HG03097 (cell line): ENCODE data around the gene IFIT1B.

ENCODE experiments used
- ATAC-seq: cut with Tn5 transposase; IDR thresholded peaks from one replicate; pipeline ENCODE4 v1.9.1; 2021; ENCODE audit not compliant: unreplicated experiment, low FRiP score

IFIT1B gene

DNA sequence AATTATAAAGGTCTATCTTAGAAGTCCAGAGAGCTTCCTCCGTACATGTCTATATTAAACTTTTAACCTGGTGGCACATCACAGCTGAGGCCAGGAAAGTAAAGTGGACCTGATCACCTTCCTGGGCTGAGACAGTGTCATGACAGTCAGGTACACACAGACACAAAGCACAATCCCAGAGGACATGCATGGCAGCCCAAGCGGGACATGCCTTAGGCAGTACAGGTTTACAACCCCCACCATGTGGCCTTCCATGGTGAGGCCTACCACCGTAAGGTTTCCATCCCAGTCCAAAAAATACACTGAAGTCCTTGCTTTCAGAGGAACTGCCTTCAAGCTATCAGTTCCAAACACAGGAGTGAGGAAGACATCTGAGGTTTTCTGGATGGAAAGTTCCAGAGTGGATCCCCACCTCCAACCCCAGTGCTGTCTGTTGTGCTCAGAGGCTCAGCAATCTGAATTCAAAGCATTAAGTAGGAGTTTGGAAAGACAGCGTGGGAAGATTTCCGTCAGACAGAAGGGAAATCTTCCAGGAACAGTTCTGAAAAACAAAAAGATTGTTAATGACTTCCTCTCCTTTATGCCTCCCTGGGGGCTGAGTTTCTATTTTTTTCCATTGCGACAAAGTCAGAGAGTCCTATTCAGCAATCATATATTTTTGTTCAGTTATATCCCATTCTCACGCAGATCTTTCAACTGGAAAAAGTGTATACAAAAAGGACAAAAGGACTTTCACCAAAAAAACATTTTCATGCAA, 30.0 kb upstream of the IFIT1B start:
- no peak for ATAC-seq

GRCh38 chr10:89348481-89348880, 29.4 kb upstream of the IFIT1B start:
- no peak for ATAC-seq

GRCh38 chr10:89348975-89349374, 28.9 kb upstream of the IFIT1B start:
- ATAC-seq = no peak

GRCh38 chr10:89350631-89351315, 27.1 kb upstream of the IFIT1B start:
- ATAC-seq = peak; percentile 32

GRCh38 chr10:89351412-89351779, 26.5 kb upstream of the IFIT1B start:
- peak; percentile 77 for ATAC-seq

GRCh38 chr10:89351780-89352597, 25.9 kb upstream of the IFIT1B start:
- ATAC-seq = no peak

DNA sequence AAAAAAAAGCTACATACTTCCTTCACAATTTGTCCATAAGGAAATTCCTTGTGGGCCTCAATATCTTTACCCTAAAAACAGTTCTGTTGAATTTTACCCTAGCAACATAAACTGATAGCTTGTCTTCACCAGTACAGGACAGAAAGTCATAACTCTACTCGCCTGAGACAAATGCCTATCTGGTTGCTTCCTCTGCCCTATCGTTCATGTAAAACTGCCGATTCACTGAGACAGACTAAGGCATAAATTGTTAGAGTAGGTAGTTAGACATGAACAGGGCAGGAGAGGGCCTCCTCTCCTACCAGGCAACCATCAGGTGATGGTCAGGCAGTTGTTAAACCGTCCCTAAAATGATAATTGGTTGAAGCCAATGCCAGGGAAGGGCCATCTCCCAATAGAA, 25.1 kb upstream of the IFIT1B start:
- no peak for ATAC-seq

DNA sequence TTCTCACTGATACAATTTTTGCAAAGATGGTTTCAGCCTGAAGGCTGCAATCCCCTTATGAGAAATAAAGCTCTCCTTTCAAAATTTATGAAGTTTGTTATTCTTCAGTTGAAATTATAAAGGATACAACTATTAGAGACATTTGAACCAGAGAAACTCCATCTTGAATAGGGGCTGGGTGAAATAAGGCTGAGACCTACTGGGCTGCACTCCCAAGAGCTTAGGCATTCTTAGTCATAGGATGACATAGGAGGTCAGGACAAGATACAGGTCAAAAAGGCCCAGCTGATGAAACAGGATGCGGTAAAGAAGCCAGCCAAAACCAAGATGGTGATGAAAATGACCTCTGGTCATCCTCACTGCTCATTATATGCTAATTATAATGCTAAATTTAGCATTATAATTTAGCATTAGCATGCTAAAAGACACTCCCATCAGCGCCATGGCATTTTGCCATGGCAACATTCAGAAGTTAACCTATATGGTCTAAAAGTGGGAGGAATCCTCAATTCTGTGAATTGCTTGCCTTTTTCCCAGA, 22.4 kb upstream of the IFIT1B start:
- no peak for ATAC-seq

DNA sequence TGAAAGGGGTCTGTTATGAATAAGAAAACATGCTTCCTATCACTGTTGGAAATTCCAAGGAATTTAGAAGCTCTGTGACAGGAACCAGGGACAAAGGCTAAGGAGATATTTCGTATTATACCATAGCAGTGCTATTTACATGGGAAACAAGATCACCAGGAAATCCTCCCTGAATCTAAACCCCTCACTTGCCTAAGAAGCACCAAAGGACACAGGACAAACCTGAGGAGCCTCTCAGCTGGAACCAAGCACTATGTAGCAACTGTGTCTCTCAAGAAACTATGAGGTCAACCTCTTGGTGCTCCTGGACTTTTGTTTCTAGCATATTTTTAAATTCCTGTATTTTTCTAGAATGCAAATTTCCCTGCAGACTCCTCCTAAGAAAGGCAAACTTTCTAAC, 20.8 kb upstream of the IFIT1B start:
- no peak for ATAC-seq

- no peak for ATAC-seq
These were observed 19.9 kb upstream of the IFIT1B start for GRCh38 chr10:89357975-89358374.

GRCh38 chr10:89360157-89360556, 17.7 kb upstream of the IFIT1B start:
- ATAC-seq = no peak

GRCh38 chr10:89362929-89363328, 14.9 kb upstream of the IFIT1B start:
- no peak for ATAC-seq

GRCh38 chr10:89363729-89364442, 14.0 kb upstream of the IFIT1B start:
- peak; percentile 41 for ATAC-seq

- ATAC-seq = peak; percentile 16
These were observed 13.3 kb upstream of the IFIT1B start for GRCh38 chr10:89364531-89364930.

GRCh38 chr10:89367529-89367928, 10.3 kb upstream of the IFIT1B start:
- peak; percentile 56 for ATAC-seq

DNA sequence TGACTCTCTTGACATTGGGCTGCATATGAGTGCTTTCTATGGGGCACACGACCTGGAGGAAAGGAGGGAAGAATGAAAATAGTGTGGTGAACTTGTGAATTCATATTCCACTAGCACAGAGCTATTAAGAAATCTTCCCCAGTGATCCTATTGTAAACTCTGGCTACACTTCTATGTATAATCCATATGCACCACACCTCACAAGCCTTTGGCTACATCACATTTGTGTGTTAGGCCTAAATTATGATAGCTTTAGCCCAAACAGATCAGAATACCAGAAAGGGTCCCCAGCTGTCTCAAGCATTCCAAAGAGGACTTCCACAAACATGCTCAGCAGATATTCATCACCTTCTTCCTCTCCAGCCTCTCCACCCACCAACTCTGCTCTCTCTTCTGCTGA, 9.7 kb upstream of the IFIT1B start:
- ATAC-seq = no peak

- no peak for ATAC-seq
These were observed 8.4 kb upstream of the IFIT1B start for GRCh38 chr10:89369156-89370105.

DNA sequence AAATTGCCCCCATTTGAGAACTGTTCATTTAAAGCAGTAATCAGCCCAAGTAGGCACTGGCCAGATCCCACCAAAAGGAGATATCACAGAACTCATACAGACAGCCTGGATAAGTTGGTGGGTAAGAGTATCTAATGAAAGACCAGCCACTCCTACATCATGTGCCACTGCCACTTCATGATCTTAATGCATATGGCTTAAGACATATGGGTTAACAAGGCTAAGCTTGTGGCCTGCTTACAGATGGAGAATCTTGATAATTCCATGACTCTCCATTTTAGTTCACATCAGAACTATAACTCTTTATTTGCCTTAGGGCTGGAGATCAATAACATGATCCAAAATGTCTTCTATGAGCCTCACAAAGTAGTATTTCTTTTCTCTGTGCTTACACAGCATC, 6.8 kb upstream of the IFIT1B start:
- no peak for ATAC-seq

- ATAC-seq = no peak
These were observed 5.9 kb upstream of the IFIT1B start for GRCh38 chr10:89371987-89372386.
